Measurements from ENCODE around the gene RUFY4.

Gene RUFY4

GRCh38 chr2:218030409-218031195, 38.5 kb upstream of the RUFY4 start:
- Histone ChIP-seq H3K79me2 (ENCODE audit: insufficient read depth, low read depth) (no peaks in the 10 kb centered on the region), H4K20me1 (ENCODE audit: insufficient read depth) (no peaks in the 10 kb centered on the region), H3K4me2 (no peak overlapping the region), H3K36me3 (ENCODE audit: insufficient read depth) (no peaks in the 10 kb centered on the region), H3K4me3 (IDR thresholded peaks at IDR 0.05; ENCODE audit: insufficient read depth, low read depth, low read length) (no peak overlapping the region), H2AFZ (ENCODE audit: low read depth) (no peak overlapping the region), H3K27ac (no peak overlapping the region), H3K9ac (no peak overlapping the region), H3K27me3 (ENCODE audit: insufficient read depth, low read depth) (no peaks in the 10 kb centered on the region), H3K4me1 (ENCODE audit: low read depth, poor library complexity, severe bottlenecking) (peaks cover 13% of the 10 kb centered on the region)
- no peak for TF ChIP-seq CTCF (conservative IDR thresholded peaks at IDR 0.05; ENCODE audit: low read depth, low read length)

- H3K79me2 ChIP-seq (ENCODE audit: insufficient read depth, low read depth): no peaks in the 10 kb centered on the region
- no peaks in the 10 kb centered on the region for H4K20me1 ChIP-seq (ENCODE audit: insufficient read depth)
- peaks cover 15% of the 10 kb centered on the region for H3K4me1 ChIP-seq (ENCODE audit: low read depth, poor library complexity, severe bottlenecking)
- no peak overlapping the region for H3K4me2 ChIP-seq
- no peak overlapping the region for H3K9ac ChIP-seq
- H3K27ac ChIP-seq: no peak overlapping the region
- H3K27me3 ChIP-seq (ENCODE audit: insufficient read depth, low read depth): no peaks in the 10 kb centered on the region
- TF ChIP-seq CTCF (conservative IDR thresholded peaks at IDR 0.05; ENCODE audit: low read depth, low read length): no peak
- H2AFZ ChIP-seq (ENCODE audit: low read depth): no peak overlapping the region
- no peaks in the 10 kb centered on the region for H3K36me3 ChIP-seq (ENCODE audit: insufficient read depth)
- H3K4me3 ChIP-seq (IDR thresholded peaks at IDR 0.05; ENCODE audit: insufficient read depth, low read depth, low read length): no peak overlapping the region
Observed at GRCh38 chr2:218031261-218031660, 37.8 kb upstream of the RUFY4 start.

- no peak for TF ChIP-seq CTCF (conservative IDR thresholded peaks at IDR 0.05; ENCODE audit: low read depth, low read length)
- Histone ChIP-seq H3K36me3 (ENCODE audit: insufficient read depth) (no peaks in the 10 kb centered on the region), H3K27me3 (ENCODE audit: insufficient read depth, low read depth) (no peaks in the 10 kb centered on the region), H3K4me2 (no peak overlapping the region), H3K79me2 (ENCODE audit: insufficient read depth, low read depth) (no peaks in the 10 kb centered on the region), H3K4me1 (ENCODE audit: low read depth, poor library complexity, severe bottlenecking) (peaks cover 15% of the 10 kb centered on the region), H2AFZ (ENCODE audit: low read depth) (no peak overlapping the region), H3K27ac (no peak overlapping the region), H3K4me3 (IDR thresholded peaks at IDR 0.05; ENCODE audit: insufficient read depth, low read depth, low read length) (no peak overlapping the region), H3K9ac (no peak overlapping the region), H4K20me1 (ENCODE audit: insufficient read depth) (no peaks in the 10 kb centered on the region)
Observed at GRCh38 chr2:218031771-218032257, 37.2 kb upstream of the RUFY4 start.

GRCh38 chr2:218032336-218033171, 36.5 kb upstream of the RUFY4 start:
- Histone ChIP-seq H3K27me3 (ENCODE audit: insufficient read depth, low read depth) (no peaks in the 10 kb centered on the region), H3K4me2 (no peak overlapping the region), H3K4me3 (IDR thresholded peaks at IDR 0.05; ENCODE audit: insufficient read depth, low read depth, low read length) (no peak overlapping the region), H3K4me1 (ENCODE audit: low read depth, poor library complexity, severe bottlenecking) (peaks cover 15% of the 10 kb centered on the region), H3K27ac (no peak overlapping the region), H4K20me1 (ENCODE audit: insufficient read depth) (no peaks in the 10 kb centered on the region), H3K9ac (no peak overlapping the region), H2AFZ (ENCODE audit: low read depth) (no peak overlapping the region), H3K79me2 (ENCODE audit: insufficient read depth, low read depth) (no peaks in the 10 kb centered on the region), H3K36me3 (ENCODE audit: insufficient read depth) (no peaks in the 10 kb centered on the region)
- TF ChIP-seq CTCF (conservative IDR thresholded peaks at IDR 0.05; ENCODE audit: low read depth, low read length): no peak

All from KMS-11 (cell line).